ENCODE data around the gene FRAT1.
"Not testable (repeated sequence)": the region's sequence is repeated elsewhere in the genome, so short reads cannot be mapped to it uniquely, and the experiment has no call there.

FRAT1 gene, protein sequence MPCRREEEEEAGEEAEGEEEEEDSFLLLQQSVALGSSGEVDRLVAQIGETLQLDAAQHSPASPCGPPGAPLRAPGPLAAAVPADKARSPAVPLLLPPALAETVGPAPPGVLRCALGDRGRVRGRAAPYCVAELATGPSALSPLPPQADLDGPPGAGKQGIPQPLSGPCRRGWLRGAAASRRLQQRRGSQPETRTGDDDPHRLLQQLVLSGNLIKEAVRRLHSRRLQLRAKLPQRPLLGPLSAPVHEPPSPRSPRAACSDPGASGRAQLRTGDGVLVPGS

DNA sequence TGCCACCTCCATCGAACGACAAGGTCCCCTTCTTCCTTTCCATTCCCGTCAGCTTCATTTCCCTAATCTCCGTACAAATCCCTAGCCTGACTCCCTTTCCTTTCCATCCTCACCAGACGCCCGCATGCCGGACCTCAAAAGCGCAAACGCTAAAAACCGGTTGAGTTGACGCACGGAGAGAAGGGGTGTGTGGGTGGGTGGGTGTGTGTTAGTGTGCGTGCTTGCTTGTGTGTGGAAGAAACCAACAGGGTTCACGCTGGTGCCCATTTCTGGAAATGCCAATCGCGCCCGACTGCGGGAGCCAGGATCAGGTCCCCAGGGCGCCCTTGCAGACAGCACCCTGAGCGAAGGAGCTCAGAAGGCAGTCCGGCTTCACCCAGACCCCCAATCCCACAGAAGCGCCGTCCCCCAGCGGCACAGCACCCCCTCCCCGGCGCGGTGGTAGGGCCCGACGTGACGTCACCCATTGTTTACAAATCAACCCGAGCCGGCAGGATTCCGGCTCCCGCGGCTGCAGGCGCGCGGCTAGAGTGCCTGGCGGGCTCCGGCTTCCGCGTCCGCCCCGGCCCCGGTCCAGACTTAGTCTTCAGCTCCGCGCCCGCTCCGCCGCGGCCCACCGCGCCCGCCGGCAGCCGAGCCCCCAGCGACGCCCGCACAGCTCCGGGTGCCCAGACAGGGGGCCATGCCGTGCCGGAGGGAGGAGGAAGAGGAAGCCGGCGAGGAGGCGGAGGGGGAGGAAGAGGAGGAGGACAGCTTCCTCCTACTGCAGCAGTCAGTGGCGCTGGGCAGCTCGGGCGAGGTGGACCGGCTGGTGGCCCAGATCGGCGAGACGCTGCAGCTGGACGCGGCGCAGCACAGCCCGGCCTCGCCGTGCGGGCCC lies at the start of gene FRAT1:
TSS of gene FRAT1 (plus strand) at position 500 of the 880 bp plus-strand sequence. CDS start at position 683, 183 bp downstream.
- Histone ChIP-seq H3K4me1 (ENCODE audit: control insufficient read depth, insufficient read depth, low read length) (peaks cover 11% of the 10 kb centered on the region), H3K27me3 (replicated peaks; ENCODE audit: control insufficient read depth, insufficient read depth, low read length) (no peaks in the 10 kb centered on the region), H3K4me3 (ENCODE audit: low read length) (peak within 1 kb of the TSS; percentile 93), H3K36me3 (ENCODE audit: control insufficient read depth, insufficient read depth, low read length, severe bottlenecking) (no peaks in the 10 kb centered on the region), H3K9ac (ENCODE audit: low read length) (peak within 1 kb of the TSS; percentile 96), H3K9me3 (ENCODE audit: control insufficient read depth, low read length) (no peaks in the 10 kb centered on the region)
- DNase-seq (ENCODE audit: low read depth), result peak; percentile 96

- no peaks in the 10 kb centered on the region for H3K36me3 ChIP-seq (ENCODE audit: control insufficient read depth, insufficient read depth, low read length, severe bottlenecking)
- H3K27me3 ChIP-seq (replicated peaks; ENCODE audit: control insufficient read depth, insufficient read depth, low read length), result no peaks in the 10 kb centered on the region
- H3K9me3 ChIP-seq (ENCODE audit: control insufficient read depth, low read length), result no peaks in the 10 kb centered on the region
- peaks cover 3% of the 10 kb centered on the region for H3K4me1 ChIP-seq (ENCODE audit: control insufficient read depth, insufficient read depth, low read length)
- peak overlapping the region; percentile 1 for H3K9ac ChIP-seq (ENCODE audit: low read length)
- DNase-seq (ENCODE audit: low read depth), result peak; percentile 36
- H3K4me3 ChIP-seq (ENCODE audit: low read length), result no peak overlapping the region
Observed at GRCh38 chr10:97270523-97271154, 48.4 kb upstream of the FRAT1 start.

- Histone ChIP-seq H3K9me3 (ENCODE audit: control insufficient read depth, low read length) (no peaks in the 10 kb centered on the region), H3K4me1 (ENCODE audit: control insufficient read depth, insufficient read depth, low read length) (peaks cover 12% of the 10 kb centered on the region), H3K9ac (ENCODE audit: low read length) (no peak overlapping the region), H3K27me3 (replicated peaks; ENCODE audit: control insufficient read depth, insufficient read depth, low read length) (no peaks in the 10 kb centered on the region), H3K36me3 (ENCODE audit: control insufficient read depth, insufficient read depth, low read length, severe bottlenecking) (no peaks in the 10 kb centered on the region), H3K4me3 (ENCODE audit: low read length) (no peak overlapping the region)
- no peak for DNase-seq (ENCODE audit: low read depth)
Observed at GRCh38 chr10:97273700-97274099, 45.4 kb upstream of the FRAT1 start.

DNA sequence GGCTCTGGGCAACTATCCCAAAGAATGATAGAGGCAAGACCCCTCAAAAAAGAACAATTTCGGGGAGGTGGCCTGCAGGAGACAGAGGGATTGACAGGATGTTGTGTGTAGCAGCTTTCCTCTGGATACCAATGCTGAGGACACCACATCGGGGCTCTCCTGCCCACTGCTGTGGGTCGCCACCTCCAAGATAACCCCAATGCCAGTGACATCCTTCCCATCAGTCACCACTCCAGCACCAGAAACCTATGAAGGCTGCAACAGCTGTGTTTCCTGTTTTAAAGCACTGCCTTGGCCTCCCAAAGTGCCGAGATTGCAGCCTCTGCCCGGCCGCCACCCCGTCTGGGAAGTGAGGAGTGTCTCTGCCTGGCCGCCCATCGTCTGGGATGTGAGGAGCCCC lies 44.2 kb upstream of the FRAT1 start:
- Histone ChIP-seq H3K9me3 (ENCODE audit: control insufficient read depth, low read length) (no peaks in the 10 kb centered on the region), H3K4me3 (ENCODE audit: low read length) (no peak overlapping the region), H3K27me3 (replicated peaks; ENCODE audit: control insufficient read depth, insufficient read depth, low read length) (no peaks in the 10 kb centered on the region), H3K9ac (ENCODE audit: low read length) (no peak overlapping the region), H3K4me1 (ENCODE audit: control insufficient read depth, insufficient read depth, low read length) (peaks cover 22% of the 10 kb centered on the region), H3K36me3 (ENCODE audit: control insufficient read depth, insufficient read depth, low read length, severe bottlenecking) (no peaks in the 10 kb centered on the region)
- DNase-seq (ENCODE audit: low read depth), result no peak

DNA sequence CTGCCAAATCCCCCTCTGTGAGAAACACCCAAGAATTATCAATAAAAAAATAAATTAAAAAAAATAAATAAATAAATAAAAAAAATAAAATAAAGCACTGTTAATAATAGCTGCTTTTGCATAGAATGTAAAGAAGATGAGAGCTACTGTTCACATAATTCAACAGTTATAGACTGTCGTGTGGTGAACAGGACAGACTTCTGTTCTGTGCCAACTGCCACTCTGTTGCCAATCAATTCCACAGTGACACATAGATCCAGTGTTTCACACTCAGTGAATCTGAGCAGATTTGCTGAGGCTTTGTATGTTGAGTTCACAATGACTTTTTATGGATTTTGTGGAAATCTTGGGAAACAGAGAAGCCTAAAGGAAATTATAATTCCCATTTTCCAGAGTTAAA lies 41.5 kb upstream of the FRAT1 start:
- Histone ChIP-seq H3K4me1 (ENCODE audit: control insufficient read depth, insufficient read depth, low read length) (peaks cover 22% of the 10 kb centered on the region), H3K27me3 (replicated peaks; ENCODE audit: control insufficient read depth, insufficient read depth, low read length) (peaks cover 4% of the 10 kb centered on the region), H3K4me3 (ENCODE audit: low read length) (no peak overlapping the region), H3K9ac (ENCODE audit: low read length) (no peak overlapping the region), H3K36me3 (ENCODE audit: control insufficient read depth, insufficient read depth, low read length, severe bottlenecking) (no peaks in the 10 kb centered on the region), H3K9me3 (ENCODE audit: control insufficient read depth, low read length) (no peaks in the 10 kb centered on the region)
- DNase-seq (ENCODE audit: low read depth), result no peak

GRCh38 chr10:97278491-97278989 lies 40.5 kb upstream of the FRAT1 start:
- H3K36me3 ChIP-seq (ENCODE audit: control insufficient read depth, insufficient read depth, low read length, severe bottlenecking), result no peaks in the 10 kb centered on the region
- peak overlapping the region; percentile 30 for H3K9ac ChIP-seq (ENCODE audit: low read length)
- peak; percentile 96 for DNase-seq (ENCODE audit: low read depth)
- H3K4me3 ChIP-seq (ENCODE audit: low read length), result peak overlapping the region; percentile 3
- peaks cover 22% of the 10 kb centered on the region for H3K4me1 ChIP-seq (ENCODE audit: control insufficient read depth, insufficient read depth, low read length)
- H3K27me3 ChIP-seq (replicated peaks; ENCODE audit: control insufficient read depth, insufficient read depth, low read length), result peaks cover 4% of the 10 kb centered on the region
- H3K9me3 ChIP-seq (ENCODE audit: control insufficient read depth, low read length), result no peaks in the 10 kb centered on the region

DNA sequence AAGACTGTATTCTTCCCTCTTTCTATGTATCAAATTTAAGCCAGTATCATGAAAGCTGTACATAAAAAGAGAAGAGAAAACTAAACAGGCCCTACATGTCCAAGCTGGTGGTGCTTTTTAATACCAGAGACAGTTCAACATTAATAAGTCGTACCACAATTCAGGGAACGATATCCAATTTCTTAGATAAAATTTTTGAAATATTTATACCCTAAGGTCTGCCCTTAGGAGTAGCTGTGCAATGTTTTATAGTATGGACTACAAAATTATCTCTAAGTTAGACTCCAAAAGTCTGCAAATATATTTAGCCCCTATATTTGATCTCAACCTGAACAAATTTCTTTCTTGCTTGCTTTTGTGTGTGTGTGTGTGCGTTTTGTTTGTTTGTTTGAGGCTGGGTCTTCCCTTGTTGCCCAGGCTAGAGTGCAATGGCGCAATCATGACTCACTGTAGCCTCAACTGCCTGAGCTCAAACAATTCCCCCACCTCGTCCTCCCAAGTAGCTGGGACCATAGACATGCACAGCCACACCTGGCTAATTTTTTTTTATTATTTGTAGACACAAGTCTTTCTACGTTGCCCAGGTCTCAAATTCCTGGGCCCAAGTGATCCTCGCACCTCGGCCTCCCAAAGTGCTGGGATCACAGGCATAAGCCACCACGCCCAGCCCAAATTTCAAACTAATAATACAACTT lies 39.8 kb upstream of the FRAT1 start:
- Histone ChIP-seq H3K9ac (ENCODE audit: low read length) (peak overlapping the region; percentile 35), H3K4me3 (ENCODE audit: low read length) (no peak overlapping the region), H3K36me3 (ENCODE audit: control insufficient read depth, insufficient read depth, low read length, severe bottlenecking) (no peaks in the 10 kb centered on the region), H3K4me1 (ENCODE audit: control insufficient read depth, insufficient read depth, low read length) (peaks cover 22% of the 10 kb centered on the region), H3K9me3 (ENCODE audit: control insufficient read depth, low read length) (no peaks in the 10 kb centered on the region), H3K27me3 (replicated peaks; ENCODE audit: control insufficient read depth, insufficient read depth, low read length) (peaks cover 4% of the 10 kb centered on the region)
- peak; percentile 50 for DNase-seq (ENCODE audit: low read depth)

GRCh38 chr10:97280783-97281182 lies 38.3 kb upstream of the FRAT1 start:
- Histone ChIP-seq H3K4me1 (ENCODE audit: control insufficient read depth, insufficient read depth, low read length) (peaks cover 19% of the 10 kb centered on the region), H3K9ac (ENCODE audit: low read length) (no peak overlapping the region), H3K27me3 (replicated peaks; ENCODE audit: control insufficient read depth, insufficient read depth, low read length) (peaks cover 4% of the 10 kb centered on the region), H3K36me3 (ENCODE audit: control insufficient read depth, insufficient read depth, low read length, severe bottlenecking) (no peaks in the 10 kb centered on the region), H3K4me3 (ENCODE audit: low read length) (no peak overlapping the region), H3K9me3 (ENCODE audit: control insufficient read depth, low read length) (no peaks in the 10 kb centered on the region)
- DNase-seq (ENCODE audit: low read depth), result no peak

DNA sequence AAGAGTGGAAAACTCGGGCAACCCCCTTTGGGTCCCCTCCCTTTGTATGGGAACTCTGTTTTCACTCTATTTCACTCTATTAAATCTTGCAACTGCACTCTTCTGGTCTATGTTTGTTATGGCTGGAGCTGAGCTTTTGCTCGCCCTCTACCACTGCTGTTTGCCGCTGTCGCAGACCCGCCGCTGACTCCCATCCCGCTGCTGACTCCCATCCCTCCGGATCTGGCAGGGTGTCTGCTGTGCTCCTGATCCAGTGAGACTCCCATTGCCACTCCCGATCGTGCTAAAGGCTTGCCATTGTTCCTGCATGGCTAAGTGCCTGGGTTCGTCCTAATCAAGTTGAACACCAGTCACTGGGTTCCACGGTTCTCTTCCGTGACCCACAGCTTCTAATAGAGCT lies 29.0 kb upstream of the FRAT1 start:
- H3K9me3 ChIP-seq (ENCODE audit: control insufficient read depth, low read length); H3K4me3 ChIP-seq (ENCODE audit: low read length); H3K27me3 ChIP-seq (replicated peaks; ENCODE audit: control insufficient read depth, insufficient read depth, low read length); H3K36me3 ChIP-seq (ENCODE audit: control insufficient read depth, insufficient read depth, low read length, severe bottlenecking); DNase-seq (ENCODE audit: low read depth); H3K9ac ChIP-seq (ENCODE audit: low read length); H3K4me1 ChIP-seq (ENCODE audit: control insufficient read depth, insufficient read depth, low read length): not testable (repeated sequence)

- not testable (repeated sequence) for H3K9ac ChIP-seq (ENCODE audit: low read length); H3K27me3 ChIP-seq (replicated peaks; ENCODE audit: control insufficient read depth, insufficient read depth, low read length); H3K36me3 ChIP-seq (ENCODE audit: control insufficient read depth, insufficient read depth, low read length, severe bottlenecking); H3K4me1 ChIP-seq (ENCODE audit: control insufficient read depth, insufficient read depth, low read length); H3K4me3 ChIP-seq (ENCODE audit: low read length); DNase-seq (ENCODE audit: low read depth); H3K9me3 ChIP-seq (ENCODE audit: control insufficient read depth, low read length)
Observed at GRCh38 chr10:97290576-97291356, 28.3 kb upstream of the FRAT1 start.

All from adipocyte (in vitro differentiated cells).